Activated CD4-positive, alpha-beta T cell treated with anti-CD3 and anti-CD28 coated beads, Interleukin-2, amount 50 U/mL, for 16 hours (primary cell): ENCODE results near the gene SURF4.
A peak's percentile ranks its signal among the peaks of the same experiment; 100 is the strongest.

Source experiments
- DNase-seq: peaks from one replicate; pipeline ENCODE4 v3.0.0-alpha.2; 2020

The SURF4 gene

GRCh38 chr9:133372144-133372543 lies 3.7 kb downstream of the SURF4 start:
- DNase-seq = no peak

- DNase-seq = peak; percentile 90
These were observed 4.6 kb downstream of the SURF4 start for GRCh38 chr9:133371261-133371711.

GRCh38 chr9:133370685-133371084 lies 5.2 kb downstream of the SURF4 start:
- DNase-seq = peak; percentile 66

- DNase-seq = peak; percentile 64
These were observed 5.9 kb downstream of the SURF4 start for GRCh38 chr9:133369933-133370332.

GRCh38 chr9:133369422-133369821 lies 6.4 kb downstream of the SURF4 start:
- no peak for DNase-seq

- DNase-seq = no peak
These were observed 7.5 kb downstream of the SURF4 start for GRCh38 chr9:133368249-133368881.

- DNase-seq = no peak
These were observed 8.1 kb downstream of the SURF4 start for GRCh38 chr9:133367778-133368177.

- no peak for DNase-seq
These were observed 8.6 kb downstream of the SURF4 start for GRCh38 chr9:133367221-133367620.

GRCh38 chr9:133366435-133366834 lies 9.4 kb downstream of the SURF4 start:
- no peak for DNase-seq

- DNase-seq = no peak
These were observed 13.4 kb downstream of the SURF4 start for GRCh38 chr9:133362359-133363044.

- DNase-seq = no peak
These were observed 14.3 kb downstream of the SURF4 start for GRCh38 chr9:133361507-133362092.

- DNase-seq = no peak
These were observed 15.2 kb downstream of the SURF4 start for GRCh38 chr9:133360400-133361393.

- no peak for DNase-seq
These were observed 16.3 kb downstream of the SURF4 start for GRCh38 chr9:133359399-133360175.

GRCh38 chr9:133357656-133358055 lies 18.2 kb downstream of the SURF4 start:
- DNase-seq = no peak

- DNase-seq = peak; percentile 91
These were observed 19.3 kb downstream of the SURF4 start, which contains the start of the genes SURF1 and SURF2 for GRCh38 chr9:133356391-133357091. SURF1 (minus strand) TSS chr9:133356487; CDS start chr9:133356453, 34 bp downstream. SURF2 (plus strand) TSS chr9:133356550; CDS start chr9:133356593, 43 bp downstream.

GRCh38 chr9:133355881-133356357 lies 19.9 kb downstream of the SURF4 start:
- no peak for DNase-seq

GRCh38 chr9:133354766-133355165 lies 21.1 kb downstream of the SURF4 start:
- DNase-seq = no peak

GRCh38 chr9:133353548-133353947 lies 22.3 kb downstream of the SURF4 start:
- DNase-seq = no peak

- DNase-seq = no peak
These were observed 23.1 kb downstream of the SURF4 start for GRCh38 chr9:133352635-133353340.

GRCh38 chr9:133351908-133352634 lies 23.8 kb downstream of the SURF4 start:
- DNase-seq = peak; percentile 67
